Liver (tissue), 3 donors: ENCODE results near the gene FAM78A.

Source experiments
- EGR1 ChIP-seq, 2 donors: IDR thresholded peaks; 2 replicates each; pipeline ENCODE4 v1.6.1; 2016 to 2018; ENCODE audit warnings: antibody characterized with exemption in 2 of 2, low read depth in 2 of 2
- FOXA1 ChIP-seq: IDR thresholded peaks from 2 replicates; pipeline ENCODE4 v1.6.1; 2016; ENCODE audit warnings: antibody characterized with exemption
- GABPA ChIP-seq, 2 donors: IDR thresholded peaks in 1 of 2; conservative IDR thresholded peaks in 1 of 2; 2 replicates each; pipeline ENCODE4 v1.6.1; 2016; ENCODE audit warnings: antibody characterized with exemption in 2 of 2, mild to moderate bottlenecking in 1 of 2, moderate library complexity in 1 of 2
- JUND ChIP-seq, 2 donors: IDR thresholded peaks; 2 replicates each; pipeline ENCODE4 v1.6.1; 2016; ENCODE audit warnings: antibody characterized with exemption in 2 of 2
- RAD21 ChIP-seq, 2 donors: IDR thresholded peaks; 2 replicates each; pipeline ENCODE4 v1.6.1; 2016; ENCODE audit warnings: antibody characterized with exemption in 2 of 2, mild to moderate bottlenecking in 2 of 2
- TAF1 ChIP-seq: conservative IDR thresholded peaks from 2 replicates; pipeline ENCODE4 v1.6.1; 2016; ENCODE audit warnings: antibody characterized with exemption, mild to moderate bottlenecking
- YY1 ChIP-seq: IDR thresholded peaks from 2 replicates; pipeline ENCODE4 v1.6.1; 2016; ENCODE audit warnings: antibody characterized with exemption, mild to moderate bottlenecking
- TF ChIP-seq, protein P1 (sequence below): fragments of 150-350 bp; IDR thresholded peaks from 2 replicates; pipeline ENCODE4 v1.5.1; 2017; ENCODE audit warnings: improper control_type of control experiment, low read depth, low read length; ENCODE audit not compliant: missing input control
- TF ChIP-seq, protein P2 (sequence below): IDR thresholded peaks from 2 replicates; pipeline ENCODE4 v1.6.1; 2016; ENCODE audit warnings: antibody characterized with exemption
- TF ChIP-seq, protein P3 (sequence below): IDR thresholded peaks from 2 replicates; pipeline ENCODE4 v1.6.1; 2016; ENCODE audit warnings: antibody characterized with exemption
- TF ChIP-seq, protein P4 (sequence below): IDR thresholded peaks from 2 replicates; pipeline ENCODE4 v1.6.1; 2016; ENCODE audit warnings: antibody characterized with exemption, mild to moderate bottlenecking
- donor health status: healthy.
- donor health status: healthy.

DNA sequence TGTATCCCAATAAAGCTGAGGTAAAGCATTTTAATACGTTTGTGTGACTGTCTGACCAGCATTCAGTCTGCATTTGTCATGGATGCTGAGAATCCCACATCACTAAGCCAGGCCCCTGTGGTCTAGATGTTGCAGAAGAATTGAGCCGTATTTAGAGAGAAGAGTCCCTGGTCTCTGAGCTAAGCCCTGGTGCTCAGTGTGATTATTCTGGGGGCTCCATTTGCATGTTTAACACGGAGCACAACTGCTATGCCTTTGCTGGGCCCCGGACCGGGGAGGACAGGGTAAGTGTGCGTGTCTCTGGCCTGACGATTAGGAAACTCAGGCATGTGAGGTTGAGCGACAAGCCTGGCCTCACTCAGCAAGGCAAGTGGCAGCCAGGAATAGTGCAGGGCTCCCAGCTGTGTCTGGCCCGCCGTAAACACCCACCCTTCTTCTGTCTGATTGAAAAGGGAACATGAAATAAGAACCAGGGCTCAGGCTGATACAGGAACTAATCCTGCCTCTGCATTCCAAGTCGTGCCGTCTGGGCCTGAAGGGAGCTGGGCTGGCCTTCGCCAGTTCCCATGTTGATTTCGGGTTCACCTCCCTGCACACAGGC lies 22.3 kb downstream of the FAM78A start:
- TF ChIP-seq FOXA1 = no peak
- TF ChIP-seq, protein P1, sequence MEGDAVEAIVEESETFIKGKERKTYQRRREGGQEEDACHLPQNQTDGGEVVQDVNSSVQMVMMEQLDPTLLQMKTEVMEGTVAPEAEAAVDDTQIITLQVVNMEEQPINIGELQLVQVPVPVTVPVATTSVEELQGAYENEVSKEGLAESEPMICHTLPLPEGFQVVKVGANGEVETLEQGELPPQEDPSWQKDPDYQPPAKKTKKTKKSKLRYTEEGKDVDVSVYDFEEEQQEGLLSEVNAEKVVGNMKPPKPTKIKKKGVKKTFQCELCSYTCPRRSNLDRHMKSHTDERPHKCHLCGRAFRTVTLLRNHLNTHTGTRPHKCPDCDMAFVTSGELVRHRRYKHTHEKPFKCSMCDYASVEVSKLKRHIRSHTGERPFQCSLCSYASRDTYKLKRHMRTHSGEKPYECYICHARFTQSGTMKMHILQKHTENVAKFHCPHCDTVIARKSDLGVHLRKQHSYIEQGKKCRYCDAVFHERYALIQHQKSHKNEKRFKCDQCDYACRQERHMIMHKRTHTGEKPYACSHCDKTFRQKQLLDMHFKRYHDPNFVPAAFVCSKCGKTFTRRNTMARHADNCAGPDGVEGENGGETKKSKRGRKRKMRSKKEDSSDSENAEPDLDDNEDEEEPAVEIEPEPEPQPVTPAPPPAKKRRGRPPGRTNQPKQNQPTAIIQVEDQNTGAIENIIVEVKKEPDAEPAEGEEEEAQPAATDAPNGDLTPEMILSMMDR = no peak
- no peak for TF ChIP-seq GABPA (IDR thresholded peaks at IDR 0.05 in 1 of 2, conservative IDR thresholded peaks at IDR 0.05 in 1 of 2)
- TF ChIP-seq, protein P2, sequence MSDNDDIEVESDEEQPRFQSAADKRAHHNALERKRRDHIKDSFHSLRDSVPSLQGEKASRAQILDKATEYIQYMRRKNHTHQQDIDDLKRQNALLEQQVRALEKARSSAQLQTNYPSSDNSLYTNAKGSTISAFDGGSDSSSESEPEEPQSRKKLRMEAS = no peak
- no peak for TF ChIP-seq RAD21 (IDR thresholded peaks at IDR 0.05)
- TF ChIP-seq, protein P3, sequence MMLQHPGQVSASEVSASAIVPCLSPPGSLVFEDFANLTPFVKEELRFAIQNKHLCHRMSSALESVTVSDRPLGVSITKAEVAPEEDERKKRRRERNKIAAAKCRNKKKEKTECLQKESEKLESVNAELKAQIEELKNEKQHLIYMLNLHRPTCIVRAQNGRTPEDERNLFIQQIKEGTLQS = no peak
- no peak for TF ChIP-seq TAF1
- no peak for TF ChIP-seq JUND (IDR thresholded peaks at IDR 0.05)
- no peak for TF ChIP-seq EGR1 (IDR thresholded peaks at IDR 0.05; ENCODE audit: low read depth in 2 of 2)
- TF ChIP-seq, protein P4, sequence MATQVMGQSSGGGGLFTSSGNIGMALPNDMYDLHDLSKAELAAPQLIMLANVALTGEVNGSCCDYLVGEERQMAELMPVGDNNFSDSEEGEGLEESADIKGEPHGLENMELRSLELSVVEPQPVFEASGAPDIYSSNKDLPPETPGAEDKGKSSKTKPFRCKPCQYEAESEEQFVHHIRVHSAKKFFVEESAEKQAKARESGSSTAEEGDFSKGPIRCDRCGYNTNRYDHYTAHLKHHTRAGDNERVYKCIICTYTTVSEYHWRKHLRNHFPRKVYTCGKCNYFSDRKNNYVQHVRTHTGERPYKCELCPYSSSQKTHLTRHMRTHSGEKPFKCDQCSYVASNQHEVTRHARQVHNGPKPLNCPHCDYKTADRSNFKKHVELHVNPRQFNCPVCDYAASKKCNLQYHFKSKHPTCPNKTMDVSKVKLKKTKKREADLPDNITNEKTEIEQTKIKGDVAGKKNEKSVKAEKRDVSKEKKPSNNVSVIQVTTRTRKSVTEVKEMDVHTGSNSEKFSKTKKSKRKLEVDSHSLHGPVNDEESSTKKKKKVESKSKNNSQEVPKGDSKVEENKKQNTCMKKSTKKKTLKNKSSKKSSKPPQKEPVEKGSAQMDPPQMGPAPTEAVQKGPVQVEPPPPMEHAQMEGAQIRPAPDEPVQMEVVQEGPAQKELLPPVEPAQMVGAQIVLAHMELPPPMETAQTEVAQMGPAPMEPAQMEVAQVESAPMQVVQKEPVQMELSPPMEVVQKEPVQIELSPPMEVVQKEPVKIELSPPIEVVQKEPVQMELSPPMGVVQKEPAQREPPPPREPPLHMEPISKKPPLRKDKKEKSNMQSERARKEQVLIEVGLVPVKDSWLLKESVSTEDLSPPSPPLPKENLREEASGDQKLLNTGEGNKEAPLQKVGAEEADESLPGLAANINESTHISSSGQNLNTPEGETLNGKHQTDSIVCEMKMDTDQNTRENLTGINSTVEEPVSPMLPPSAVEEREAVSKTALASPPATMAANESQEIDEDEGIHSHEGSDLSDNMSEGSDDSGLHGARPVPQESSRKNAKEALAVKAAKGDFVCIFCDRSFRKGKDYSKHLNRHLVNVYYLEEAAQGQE = no peak
- TF ChIP-seq YY1 = no peak
